Spinal cord (tissue), 10 donors: ENCODE measurements around the gene DIPK1C. TPM values are rescaled to one million over a fixed set of nuclear protein-coding genes. Genes with fewer than 3 reads are reported as not detected.

Experiments
- DNase-seq, 6 donors: peaks; one replicate each; pipeline versions ENCODE4 v3.0.0 to v3.0.0-alpha.2; 2013 to 2015; ENCODE audit warnings: low spot score in 6 of 6, low read depth in 4 of 6
- H3K27ac ChIP-seq: one replicate; pipeline ENCODE4 v1.5.1; 2013; ENCODE audit warnings: low read depth, low read length, control low read depth
- H3K27me3 ChIP-seq: one replicate; pipeline ENCODE4 v1.6.1; 2013; ENCODE audit warnings: low read length; ENCODE audit not compliant: control insufficient read depth, insufficient read depth
- H3K36me3 ChIP-seq: one replicate; pipeline ENCODE4 v1.6.1; 2013; ENCODE audit warnings: low read length; ENCODE audit not compliant: control insufficient read depth, insufficient read depth
- H3K4me1 ChIP-seq: one replicate; pipeline ENCODE4 v1.6.1; 2013; ENCODE audit warnings: low read length; ENCODE audit not compliant: control insufficient read depth, insufficient read depth
- H3K4me3 ChIP-seq: one replicate; pipeline ENCODE4 v1.5.1; 2013; ENCODE audit warnings: low read depth, low read length, control low read depth
- H3K9me3 ChIP-seq: one replicate; pipeline ENCODE4 v1.6.1; 2013; ENCODE audit warnings: low read length; ENCODE audit not compliant: control insufficient read depth, insufficient read depth
- WGBS: methylation state at CpG from one replicate; pipeline ENCODE4 v1.1.5; 2013; ENCODE audit warnings: missing lambda C conversion rate; ENCODE audit not compliant: insufficient coverage; 5-methylcytosine and 5-hydroxymethylcytosine counted together
- polyA plus RNA-seq, 2 donors: library from polyadenylated mRNA; unstranded; fragments of 120-200 nt; gene quantifications; one replicate each; pipeline ENCODE4 v1.2.1, GENCODE V29; 2013; ENCODE audit not compliant: insufficient read length in 2 of 2
- total RNA-seq, 2 donors: library from RNA; depleted of rRNA in 1 of 2; stranded (reverse); fragments of 120-200 nt in 1 of 2; fragments of >200 nt in 1 of 2; gene quantifications; one replicate each; pipeline versions ENCODE4 v1.2.3 to v1.2.4, GENCODE V29; 2013 to 2014
- donor health status: healthy.

Gene DIPK1C
- total and polyA plus RNA-seq, 4 donors, result 16.2 to 57.2 (median 33.2) TPM

DNA sequence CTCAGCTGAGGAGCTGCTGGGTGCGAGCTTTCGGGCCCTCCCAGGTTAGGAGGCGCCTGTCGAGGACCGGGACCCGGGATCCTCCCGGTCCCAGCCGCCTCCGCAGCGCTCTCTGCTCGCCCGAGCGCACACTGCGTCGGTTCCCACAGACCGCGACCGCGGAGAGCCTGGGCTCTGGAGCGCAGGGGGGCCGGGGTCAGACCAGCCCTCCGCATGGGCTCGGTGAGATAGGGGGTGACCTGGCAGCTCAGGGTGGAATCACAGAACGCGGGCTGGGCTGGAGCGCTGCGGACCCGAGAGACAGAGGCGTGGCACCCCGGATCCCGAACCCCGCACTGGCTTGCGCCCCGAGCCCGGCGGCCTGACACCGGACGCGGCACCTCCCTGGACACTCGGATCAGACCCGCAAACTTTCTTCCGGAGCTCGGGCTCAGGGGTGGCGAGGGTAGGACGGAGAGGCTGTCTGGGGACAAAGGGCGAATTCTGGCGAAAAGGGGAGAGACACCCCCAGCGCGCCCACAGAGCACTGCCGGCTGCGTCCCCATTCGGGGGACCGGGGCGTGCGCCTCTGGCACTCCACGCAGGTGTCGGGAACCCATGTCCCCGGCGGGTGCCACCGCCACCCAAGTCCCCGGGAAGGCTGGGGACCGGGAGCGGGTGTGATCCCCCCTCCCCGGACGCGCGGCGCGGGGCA is 612 bp downstream of the DIPK1C start:
- peak in 2 of 6 donors; percentile 45 to 50 for DNase-seq
- H3K4me1 ChIP-seq, result peaks cover 48% of the 10 kb centered on the region
- no peaks in the 10 kb centered on the region for H3K9me3 ChIP-seq
- peaks cover 2% of the 10 kb centered on the region for H3K36me3 ChIP-seq
- H3K4me3 ChIP-seq, result peak overlapping the region; percentile 58
- WGBS, result under 1% methylated on average over 69 of the region's 69 CpGs
- peaks cover 20% of the 10 kb centered on the region for H3K27me3 ChIP-seq
- peak overlapping the region; percentile 81 for H3K27ac ChIP-seq

DNA sequence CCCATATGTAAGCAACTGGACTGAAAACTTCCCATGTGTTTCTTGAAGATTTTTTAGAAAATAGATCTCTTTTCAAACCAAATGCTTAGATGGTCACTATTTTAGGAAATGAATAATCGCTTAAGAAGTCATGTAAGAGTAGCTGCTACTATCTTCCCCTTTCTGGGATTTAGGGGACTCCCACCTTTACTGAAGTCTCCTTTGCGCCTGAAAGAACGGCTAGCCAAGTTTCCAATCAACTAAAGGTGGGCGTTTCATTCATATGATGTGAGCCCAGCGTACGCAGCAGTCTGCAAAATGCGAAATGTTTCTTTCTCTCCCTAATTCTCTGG is 1.1 kb downstream of the DIPK1C start:
- peak overlapping the region; percentile 81 for H3K27ac ChIP-seq
- peaks cover 20% of the 10 kb centered on the region for H3K27me3 ChIP-seq
- peak overlapping the region; percentile 58 for H3K4me3 ChIP-seq
- peaks cover 53% of the 10 kb centered on the region for H3K4me1 ChIP-seq
- DNase-seq, result no peak
- 16% methylated on average over 6 of the region's 7 CpGs for WGBS
- H3K9me3 ChIP-seq, result no peaks in the 10 kb centered on the region
- peaks cover 2% of the 10 kb centered on the region for H3K36me3 ChIP-seq

DNA sequence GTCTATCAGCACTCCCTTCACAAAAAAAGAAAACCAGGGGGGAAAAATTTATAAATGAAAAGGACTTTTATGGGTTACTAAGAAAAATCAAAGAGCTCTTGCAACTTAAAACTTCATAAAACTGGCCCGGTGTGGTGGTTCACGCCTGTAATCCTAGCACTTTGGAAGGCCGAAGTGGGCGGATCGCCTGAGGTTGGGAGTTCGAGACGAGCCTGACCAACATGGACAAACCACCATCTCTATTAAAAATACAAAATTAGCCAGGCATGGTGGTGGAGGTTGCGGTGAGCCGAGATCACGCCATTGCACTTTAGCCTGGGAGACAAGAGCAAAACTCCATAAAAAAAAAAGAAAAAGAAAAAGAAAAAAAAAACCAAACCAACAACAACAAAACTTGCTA is 1.7 kb downstream of the DIPK1C start:
- peaks cover 2% of the 10 kb centered on the region for H3K36me3 ChIP-seq
- H3K4me3 ChIP-seq, result peak overlapping the region; percentile 58
- DNase-seq, result no peak
- peak overlapping the region; percentile 81 for H3K27ac ChIP-seq
- no peaks in the 10 kb centered on the region for H3K9me3 ChIP-seq
- no CpG with 5 or more reads among the region's 10 CpGs for WGBS
- H3K27me3 ChIP-seq, result peaks cover 20% of the 10 kb centered on the region
- H3K4me1 ChIP-seq, result peaks cover 59% of the 10 kb centered on the region

DNA sequence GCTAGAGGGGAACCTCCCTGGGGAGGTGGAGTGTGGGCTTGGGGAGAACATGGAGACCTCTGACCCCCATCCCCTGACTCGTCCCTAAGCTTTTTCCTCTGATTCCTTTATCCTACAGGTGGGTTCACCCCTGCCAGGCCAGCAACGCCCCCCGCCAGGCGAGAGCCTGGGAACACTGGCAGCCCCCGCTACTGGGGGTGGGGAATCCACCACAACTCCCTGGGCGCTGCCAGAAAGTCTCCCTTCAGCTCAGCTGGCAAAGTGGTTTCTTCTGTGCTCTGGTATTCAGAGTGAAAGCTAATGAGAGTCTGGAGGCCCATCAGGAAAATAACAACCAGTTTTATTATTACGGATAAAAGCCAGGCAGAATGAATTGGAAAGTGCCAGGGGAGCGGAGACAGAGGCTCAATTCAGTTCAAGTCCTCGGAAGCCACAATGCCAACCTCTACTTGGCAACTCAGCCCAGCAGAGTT is 2.8 kb downstream of the DIPK1C start:
- WGBS, result 28% methylated on average over 8 of the region's 9 CpGs
- peaks cover 20% of the 10 kb centered on the region for H3K27me3 ChIP-seq
- H3K9me3 ChIP-seq, result no peaks in the 10 kb centered on the region
- DNase-seq, result peak in 5 of 6 donors; percentile 72 to 95 (median 81)
- H3K4me1 ChIP-seq, result peaks cover 63% of the 10 kb centered on the region
- peak overlapping the region; percentile 81 for H3K27ac ChIP-seq
- H3K36me3 ChIP-seq, result peaks cover 2% of the 10 kb centered on the region
- H3K4me3 ChIP-seq, result peak overlapping the region; percentile 13

DNA sequence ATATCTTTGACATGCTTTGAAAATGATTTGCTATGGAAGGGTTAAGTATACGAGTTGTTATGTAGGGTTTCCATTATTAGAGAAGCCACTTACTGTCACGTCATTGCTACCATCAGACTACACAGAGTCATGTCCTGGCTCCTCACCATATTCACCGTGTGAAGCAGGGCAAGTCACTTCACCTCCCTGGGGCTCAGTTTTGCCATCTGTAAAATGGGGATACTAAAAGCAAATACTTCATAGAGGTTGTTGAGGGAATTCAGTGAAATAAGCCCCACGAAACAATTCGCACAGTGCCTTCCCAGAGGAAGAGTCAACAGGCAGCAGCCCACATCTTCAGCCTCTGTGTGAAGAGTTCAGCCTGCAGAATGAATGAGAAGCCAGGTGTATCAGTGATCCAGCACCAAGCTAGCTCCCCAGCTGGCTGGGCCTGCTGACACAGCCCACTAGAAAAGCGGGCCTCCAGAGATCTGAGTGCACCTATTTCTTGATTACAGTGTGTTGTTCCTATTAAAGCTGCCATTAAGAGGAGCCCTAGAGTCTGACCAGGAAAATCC is 3.4 kb downstream of the DIPK1C start:
- no peak for DNase-seq
- peak overlapping the region; percentile 81 for H3K27ac ChIP-seq
- no peaks in the 10 kb centered on the region for H3K9me3 ChIP-seq
- 89% methylated on average over 3 of the region's 6 CpGs for WGBS
- peaks cover 2% of the 10 kb centered on the region for H3K36me3 ChIP-seq
- peaks cover 20% of the 10 kb centered on the region for H3K27me3 ChIP-seq
- no peak overlapping the region for H3K4me3 ChIP-seq
- peaks cover 62% of the 10 kb centered on the region for H3K4me1 ChIP-seq

DNA sequence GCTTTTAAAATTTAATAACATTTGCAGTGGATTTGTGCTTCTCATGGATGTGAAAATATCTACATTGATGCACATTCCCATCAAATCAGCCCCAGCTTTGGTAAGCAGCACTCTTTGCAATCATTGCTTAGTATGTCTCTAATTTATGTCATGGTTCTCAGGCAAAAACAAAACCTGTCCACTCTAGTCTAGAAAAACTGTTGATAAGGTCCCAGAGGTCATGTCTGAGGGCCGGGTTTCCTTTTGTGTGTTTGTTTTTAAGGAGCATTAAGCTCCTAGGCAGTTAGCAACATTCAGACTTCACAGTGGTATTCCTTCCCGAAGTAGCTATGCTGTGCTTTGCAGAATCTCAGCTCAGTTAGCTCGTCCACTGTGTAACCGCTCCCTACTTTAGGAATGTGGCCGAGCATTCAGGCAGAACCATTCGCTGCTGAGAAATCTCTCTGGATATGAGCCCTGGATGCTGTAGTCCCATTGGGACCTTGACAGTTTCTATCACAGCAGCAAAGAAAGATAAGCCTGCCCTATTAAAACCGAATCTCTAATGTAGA is 4.0 kb downstream of the DIPK1C start:
- peak in 2 of 6 donors; percentile 70 for DNase-seq
- H3K27me3 ChIP-seq, result peaks cover 19% of the 10 kb centered on the region
- no peaks in the 10 kb centered on the region for H3K9me3 ChIP-seq
- H3K36me3 ChIP-seq, result peaks cover 2% of the 10 kb centered on the region
- WGBS, result 16% methylated on average over 6 of the region's 7 CpGs
- H3K4me1 ChIP-seq, result peaks cover 60% of the 10 kb centered on the region
- H3K27ac ChIP-seq, result peak overlapping the region; percentile 81
- no peak overlapping the region for H3K4me3 ChIP-seq

DNA sequence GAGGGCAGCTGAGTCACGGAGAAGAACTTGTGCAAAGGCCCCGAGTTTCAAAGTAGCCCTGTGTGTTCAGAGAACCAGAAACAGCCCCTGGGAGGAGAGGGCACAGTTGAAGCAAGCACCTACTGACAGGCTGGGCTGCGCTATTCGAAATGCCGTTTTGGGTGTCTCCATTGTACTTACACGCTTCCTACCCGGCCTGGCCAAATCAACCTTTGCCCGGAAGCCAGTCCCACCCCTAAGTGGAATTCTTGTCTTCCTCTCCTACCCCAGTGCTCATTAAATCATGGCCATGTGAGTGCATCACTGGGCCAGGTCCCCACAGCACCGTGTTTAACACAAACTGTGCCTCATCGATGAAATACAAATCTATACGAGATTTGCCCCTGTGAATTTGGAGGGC is 6.0 kb downstream of the DIPK1C start:
- no peak overlapping the region for H3K4me3 ChIP-seq

DNA sequence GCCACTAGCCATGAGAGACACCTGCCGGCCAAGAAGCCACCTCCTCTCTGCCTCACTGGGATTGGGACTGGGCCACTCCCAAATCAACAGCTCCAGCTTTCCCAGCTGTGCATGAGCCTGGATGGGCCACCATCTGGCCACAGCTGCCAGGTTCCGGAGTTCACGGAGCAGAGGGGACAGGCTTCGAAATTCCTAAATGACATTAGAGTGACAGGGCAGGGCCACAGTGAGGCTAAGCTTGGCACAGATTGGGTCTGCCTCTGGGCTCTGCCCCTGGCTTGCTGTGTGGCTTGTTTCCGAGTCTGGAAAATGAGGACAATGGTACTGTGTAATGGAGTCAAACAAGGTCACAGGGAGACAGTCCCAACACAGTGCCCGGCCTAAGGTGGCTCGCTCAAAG is 6.5 kb downstream of the DIPK1C start:
- Histone ChIP-seq H3K36me3 (peaks cover 22% of the 10 kb centered on the region), H3K9me3 (no peaks in the 10 kb centered on the region), H3K27ac (no peak overlapping the region), H3K4me3 (no peak overlapping the region), H3K4me1 (peaks cover 55% of the 10 kb centered on the region), H3K27me3 (peaks cover 7% of the 10 kb centered on the region)
- WGBS, result 63% methylated on average over 6 of the region's 7 CpGs
- peak in 1 of 6 donors; percentile 53 for DNase-seq

More for the DNA sequence above, 6.0 kb downstream of the DIPK1C start:
- Histone ChIP-seq H3K27ac (no peak overlapping the region), H3K9me3 (no peaks in the 10 kb centered on the region), H3K4me1 (peaks cover 51% of the 10 kb centered on the region), H3K27me3 (peaks cover 10% of the 10 kb centered on the region), H3K36me3 (peaks cover 16% of the 10 kb centered on the region)
- 81% methylated on average over 9 of the region's 11 CpGs for WGBS
- DNase-seq, result no peak

DNA sequence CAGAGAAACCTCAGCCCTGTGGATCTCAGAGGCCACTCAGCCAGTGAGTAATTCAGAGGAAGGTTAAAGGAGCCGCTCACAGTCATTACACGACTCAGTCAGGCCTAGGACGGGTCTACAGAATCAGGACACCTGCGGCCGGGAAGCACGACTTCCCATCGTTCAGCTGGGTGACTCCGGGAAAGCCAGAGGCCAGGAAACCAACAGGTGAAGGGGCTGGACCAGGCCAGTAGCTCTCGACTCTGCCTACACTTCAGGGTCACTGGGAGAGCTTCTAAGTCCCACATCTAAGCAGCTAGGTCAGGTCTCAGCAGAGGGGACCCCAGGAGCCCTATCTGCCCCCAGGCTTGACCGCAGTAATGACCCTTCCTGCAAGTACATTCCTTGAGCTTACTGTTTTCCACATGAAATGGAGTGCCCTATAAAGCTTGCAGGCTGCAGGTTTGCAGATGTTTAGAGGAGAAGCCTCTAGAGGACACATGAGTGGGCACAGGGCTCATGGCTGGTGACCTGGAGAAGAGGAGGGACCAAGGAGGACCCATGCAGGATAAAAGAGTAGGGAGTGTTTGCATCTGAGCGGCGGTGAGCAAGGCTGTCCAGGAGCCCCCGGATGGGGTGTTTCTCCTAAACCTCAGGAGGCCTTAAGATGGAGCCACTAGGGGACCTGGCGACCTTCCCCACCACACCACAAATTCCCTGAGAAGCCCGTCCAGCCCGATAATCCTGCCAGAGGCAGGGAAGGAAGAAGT is 9.5 kb downstream of the DIPK1C start:
- H3K4me3 ChIP-seq, result no peak overlapping the region
- WGBS, result 90% methylated on average over 10 of the region's 16 CpGs

More for the DNA sequence above, 9.5 kb downstream of the DIPK1C start:
- Histone ChIP-seq H3K27me3 (no peaks in the 10 kb centered on the region), H3K4me1 (peaks cover 53% of the 10 kb centered on the region), H3K36me3 (peaks cover 32% of the 10 kb centered on the region), H3K27ac (no peak overlapping the region), H3K9me3 (no peaks in the 10 kb centered on the region)
- DNase-seq, result no peak
